ENCODE measurements around the gene STBD1. TPM values are rescaled to one million over a fixed set of nuclear protein-coding genes. Genes with fewer than 3 reads are reported as not detected.
A peak's percentile ranks its signal among the peaks of the same experiment; 100 is the strongest.

Gene STBD1
- total RNA-seq, 3 donors from 2014 or later = 11.9 to 34.3 (median 19.7) TPM

GRCh38 chr4:76301068-76301774 is 5.3 kb upstream of the STBD1 start:
- Histone ChIP-seq H3K9me3 (peaks cover 2% of the 10 kb centered on the region), H3K4me1 (ENCODE audit: low read depth) (peaks cover 20% of the 10 kb centered on the region), H3K4me3 (no peak overlapping the region), H3K36me3 (ENCODE audit: low read depth) (no peaks in the 10 kb centered on the region)
- ATAC-seq (peak; percentile 55), DNase-seq (peak in 1 of 3 donors; percentile 20)
- no peak for TF ChIP-seq CTCF (IDR thresholded peaks at IDR 0.05)
- intact Hi-C loops (cut with DNase I, micrococcal nuclease) = loop anchor here in 1 of 2 donors (10.0 kb wide), 1 partner anchor 106 kb away; no protein-coding TSS in a partner anchor

- Histone ChIP-seq H3K36me3 (ENCODE audit: low read depth) (no peaks in the 10 kb centered on the region), H3K4me1 (ENCODE audit: low read depth) (peaks cover 20% of the 10 kb centered on the region), H3K9me3 (peaks cover 2% of the 10 kb centered on the region), H3K4me3 (no peak overlapping the region)
- no peak for ATAC-seq
- DNase-seq = no peak
- intact Hi-C loops (cut with DNase I, micrococcal nuclease) = loop anchor here in 1 of 2 donors (10.0 kb wide), 1 partner anchor 107 kb away; no protein-coding TSS in a partner anchor
- TF ChIP-seq CTCF (IDR thresholded peaks at IDR 0.05) = no peak
These were observed 4.8 kb upstream of the STBD1 start for GRCh38 chr4:76301775-76302162.

- H3K4me3 ChIP-seq = no peak overlapping the region
- no peaks in the 10 kb centered on the region for H3K9me3 ChIP-seq
- TF ChIP-seq CTCF (IDR thresholded peaks at IDR 0.05) = no peak
- DNase-seq (no peak), ATAC-seq (no peak)
- no peaks in the 10 kb centered on the region for H3K36me3 ChIP-seq (ENCODE audit: low read depth)
- intact Hi-C loops (cut with DNase I, micrococcal nuclease) = loop anchor here in 1 of 2 donors (10.0 kb wide), 1 partner anchor 108 kb away; no protein-coding TSS in a partner anchor
- H3K4me1 ChIP-seq (ENCODE audit: low read depth) = peaks cover 20% of the 10 kb centered on the region
These were observed 3.6 kb upstream of the STBD1 start for GRCh38 chr4:76302826-76303438.

GRCh38 chr4:76305033-76305687 is 1.4 kb upstream of the STBD1 start:
- ATAC-seq = no peak
- TF ChIP-seq CTCF (IDR thresholded peaks at IDR 0.05) = no peak
- DNase-seq = no peak
- intact Hi-C loops (cut with DNase I, micrococcal nuclease) = loop anchor here in 1 of 2 donors (10.0 kb wide), 1 partner anchor 110 kb away; no protein-coding TSS in a partner anchor
- no peaks in the 10 kb centered on the region for H3K9me3 ChIP-seq
- peaks cover 36% of the 10 kb centered on the region for H3K4me1 ChIP-seq (ENCODE audit: low read depth)
- no peaks in the 10 kb centered on the region for H3K36me3 ChIP-seq (ENCODE audit: low read depth)
- H3K4me3 ChIP-seq = no peak overlapping the region

- Histone ChIP-seq H3K4me1 (ENCODE audit: low read depth) (peaks cover 38% of the 10 kb centered on the region), H3K9me3 (no peaks in the 10 kb centered on the region), H3K4me3 (peak overlapping the region; percentile 69), H3K36me3 (ENCODE audit: low read depth) (no peaks in the 10 kb centered on the region)
- ATAC-seq (peak; percentile 76), DNase-seq (peak; percentile 77 to 87 (median 83))
- intact Hi-C loops (cut with DNase I, micrococcal nuclease) = loop anchor here in 1 of 2 donors (10.0 kb wide), 1 partner anchor 112 kb away; no protein-coding TSS in a partner anchor
- TF ChIP-seq CTCF (IDR thresholded peaks at IDR 0.05) = peak; percentile 32
These were observed 538 bp downstream of the STBD1 start for GRCh38 chr4:76306882-76307659.

Data from mucosa of descending colon (tissue), 3 donors.